ENCODE results near the gene UQCC2. TPM values are rescaled to one million over a fixed set of nuclear protein-coding genes. Genes with fewer than 3 reads are reported as not detected.

UQCC2 gene
- total RNA-seq, 1 experiment from 2014 or later = 49.0 TPM

- DNase-seq (ENCODE audit: low spot score) = no peak
Measured at GRCh38 chr6:33725891-33726673, 14.6 kb upstream of the UQCC2 start.

GRCh38 chr6:33725222-33725621 lies 13.7 kb upstream of the UQCC2 start:
- DNase-seq (ENCODE audit: low spot score) = no peak

GRCh38 chr6:33724102-33725023 lies 12.9 kb upstream of the UQCC2 start:
- DNase-seq (ENCODE audit: low spot score) = no peak

- DNase-seq (ENCODE audit: low spot score) = no peak
Measured at GRCh38 chr6:33723371-33724085, 12.0 kb upstream of the UQCC2 start.

- DNase-seq (ENCODE audit: low spot score) = no peak
Measured at GRCh38 chr6:33722103-33722623, 10.7 kb upstream of the UQCC2 start.

- no peak for DNase-seq (ENCODE audit: low spot score)
Measured at GRCh38 chr6:33721508-33721907, 10.0 kb upstream of the UQCC2 start.

- DNase-seq (ENCODE audit: low spot score) = no peak
Measured at GRCh38 chr6:33720998-33721397, 9.5 kb upstream of the UQCC2 start.

- no peak for DNase-seq (ENCODE audit: low spot score)
Measured at GRCh38 chr6:33719326-33719987, 8.0 kb upstream of the UQCC2 start.

GRCh38 chr6:33718713-33719112 lies 7.2 kb upstream of the UQCC2 start:
- no peak for DNase-seq (ENCODE audit: low spot score)

- DNase-seq (ENCODE audit: low spot score) = no peak
Measured at GRCh38 chr6:33717934-33718455, 6.5 kb upstream of the UQCC2 start.

GRCh38 chr6:33716890-33717632 lies 5.6 kb upstream of the UQCC2 start:
- DNase-seq (ENCODE audit: low spot score) = no peak

- DNase-seq (ENCODE audit: low spot score) = no peak
Measured at GRCh38 chr6:33716379-33716778, 4.9 kb upstream of the UQCC2 start.

- DNase-seq (ENCODE audit: low spot score) = no peak
Measured at GRCh38 chr6:33714385-33715040, 3.0 kb upstream of the UQCC2 start.

GRCh38 chr6:33713786-33714185 lies 2.3 kb upstream of the UQCC2 start:
- no peak for DNase-seq (ENCODE audit: low spot score)

- no peak for DNase-seq (ENCODE audit: low spot score)
Measured at GRCh38 chr6:33712914-33713313, 1.4 kb upstream of the UQCC2 start.

- no peak for DNase-seq (ENCODE audit: low spot score)
Measured at GRCh38 chr6:33710296-33711121, 991 bp downstream of the UQCC2 start.

GRCh38 chr6:33709605-33710295 lies 1.8 kb downstream of the UQCC2 start:
- no peak for DNase-seq (ENCODE audit: low spot score)

- DNase-seq (ENCODE audit: low spot score) = no peak
Measured at GRCh38 chr6:33708516-33709204, 2.8 kb downstream of the UQCC2 start.

Data from HT-29 (cell line).